Progenitor cell of endocrine pancreas (in vitro differentiated cells): ENCODE data around the gene MAD1L1. TPM values are rescaled to one million over a fixed set of nuclear protein-coding genes. Genes with fewer than 3 reads are reported as not detected.
A peak's percentile ranks its signal among the peaks of the same experiment; 100 is the strongest.

Source experiments
- DNase-seq: peaks from one replicate; pipeline ENCODE4 v3.0.0; 2021; ENCODE audit warnings: low spot score; ENCODE audit not compliant: unreplicated experiment
- H3K27ac Mint-ChIP-seq: 2 replicates; pipeline ENCODE4 v1.8.0; 2021; ENCODE audit warnings: mild to moderate bottlenecking, moderate library complexity, mixed read lengths
- H3K27me3 Mint-ChIP-seq: 2 replicates; pipeline ENCODE4 v1.8.0; 2021; ENCODE audit warnings: mixed read lengths
- H3K36me3 Mint-ChIP-seq: 2 replicates; pipeline ENCODE4 v1.8.0; 2022; ENCODE audit warnings: mixed read lengths; ENCODE audit not compliant: insufficient read depth
- H3K4me1 Mint-ChIP-seq: 2 replicates; pipeline ENCODE4 v1.8.0; 2021; ENCODE audit warnings: low read depth, mixed read lengths
- H3K4me3 Mint-ChIP-seq: 2 replicates; pipeline ENCODE4 v1.8.0; 2021; ENCODE audit warnings: low read depth, mild to moderate bottlenecking, moderate library complexity, mixed read lengths
- H3K9me3 Mint-ChIP-seq: 2 replicates; pipeline ENCODE4 v1.8.0; 2021; ENCODE audit warnings: low read depth, mixed read lengths
- CTCF ChIP-seq: fragments of 200-600 bp; sonication (generic); IDR thresholded peaks from one replicate; pipeline ENCODE4 v1.5.0; 2021; ENCODE audit warnings: antibody characterized with exemption, mild to moderate bottlenecking; ENCODE audit not compliant: unreplicated experiment
- total RNA-seq: library from RNA; stranded (reverse); gene quantifications from 2 replicates; pipeline ENCODE4 v1.2.1, GENCODE V29; 2021

Gene MAD1L1
- total RNA-seq, 1 donor from 2014 or later = 49.8 TPM

GRCh38 chr7:2128601-2129322 lies 104.0 kb downstream of the MAD1L1 start:
- no peaks in the 10 kb centered on the region for H3K27me3 Mint-ChIP-seq
- no peak overlapping the region for H3K4me3 Mint-ChIP-seq
- H3K36me3 Mint-ChIP-seq = peaks cover 11% of the 10 kb centered on the region
- no peaks in the 10 kb centered on the region for H3K9me3 Mint-ChIP-seq
- no peak for TF ChIP-seq CTCF
- no peaks in the 10 kb centered on the region for H3K4me1 Mint-ChIP-seq
- no peak for DNase-seq
- H3K27ac Mint-ChIP-seq = peak overlapping the region; percentile 54

- Mint-ChIP-seq H3K27me3 (no peaks in the 10 kb centered on the region), H3K4me3 (no peak overlapping the region), H3K36me3 (peaks cover 4% of the 10 kb centered on the region), H3K4me1 (no peaks in the 10 kb centered on the region), H3K27ac (no peak overlapping the region), H3K9me3 (no peaks in the 10 kb centered on the region)
- DNase-seq = no peak
- no peak for TF ChIP-seq CTCF
These were observed 106.1 kb downstream of the MAD1L1 start for GRCh38 chr7:2126621-2127020.

- H3K27ac Mint-ChIP-seq = no peak overlapping the region
- peaks cover 4% of the 10 kb centered on the region for H3K36me3 Mint-ChIP-seq
- H3K4me1 Mint-ChIP-seq = no peaks in the 10 kb centered on the region
- TF ChIP-seq CTCF = no peak
- H3K4me3 Mint-ChIP-seq = no peak overlapping the region
- no peaks in the 10 kb centered on the region for H3K9me3 Mint-ChIP-seq
- no peak for DNase-seq
- H3K27me3 Mint-ChIP-seq = no peaks in the 10 kb centered on the region
These were observed 106.8 kb downstream of the MAD1L1 start for GRCh38 chr7:2125931-2126330.

GRCh38 chr7:2124604-2125345 lies 108.0 kb downstream of the MAD1L1 start:
- Mint-ChIP-seq H3K4me3 (no peak overlapping the region), H3K27ac (no peak overlapping the region), H3K4me1 (no peaks in the 10 kb centered on the region), H3K36me3 (peaks cover 4% of the 10 kb centered on the region), H3K9me3 (no peaks in the 10 kb centered on the region), H3K27me3 (no peaks in the 10 kb centered on the region)
- TF ChIP-seq CTCF = no peak
- no peak for DNase-seq

- peaks cover 4% of the 10 kb centered on the region for H3K36me3 Mint-ChIP-seq
- DNase-seq = no peak
- no peak overlapping the region for H3K4me3 Mint-ChIP-seq
- no peak for TF ChIP-seq CTCF
- no peaks in the 10 kb centered on the region for H3K4me1 Mint-ChIP-seq
- H3K9me3 Mint-ChIP-seq = no peaks in the 10 kb centered on the region
- no peaks in the 10 kb centered on the region for H3K27me3 Mint-ChIP-seq
- H3K27ac Mint-ChIP-seq = no peak overlapping the region
These were observed 108.8 kb downstream of the MAD1L1 start for GRCh38 chr7:2123916-2124315.
